Hindlimb muscle (tissue), 1 donor: ENCODE data around the gene WFIKKN2. TPM values are rescaled to one million over a fixed set of nuclear protein-coding genes. Genes with fewer than 3 reads are reported as not detected.

Experiments used
- DNase-seq: peaks from one replicate; pipeline ENCODE4 v3.0.0-alpha.2; 2013
- polyA plus RNA-seq: library from polyadenylated mRNA; unstranded; fragments of 120-200 nt; gene quantifications from one replicate; pipeline ENCODE4 v1.2.1, GENCODE V29; 2013; ENCODE audit not compliant: insufficient read length

WFIKKN2 gene
- polyA plus RNA-seq, 1 donor: 0.75 TPM

- no peak for DNase-seq
These were observed 1.4 kb downstream of the WFIKKN2 start for GRCh38 chr17:50836826-50837225.

DNA sequence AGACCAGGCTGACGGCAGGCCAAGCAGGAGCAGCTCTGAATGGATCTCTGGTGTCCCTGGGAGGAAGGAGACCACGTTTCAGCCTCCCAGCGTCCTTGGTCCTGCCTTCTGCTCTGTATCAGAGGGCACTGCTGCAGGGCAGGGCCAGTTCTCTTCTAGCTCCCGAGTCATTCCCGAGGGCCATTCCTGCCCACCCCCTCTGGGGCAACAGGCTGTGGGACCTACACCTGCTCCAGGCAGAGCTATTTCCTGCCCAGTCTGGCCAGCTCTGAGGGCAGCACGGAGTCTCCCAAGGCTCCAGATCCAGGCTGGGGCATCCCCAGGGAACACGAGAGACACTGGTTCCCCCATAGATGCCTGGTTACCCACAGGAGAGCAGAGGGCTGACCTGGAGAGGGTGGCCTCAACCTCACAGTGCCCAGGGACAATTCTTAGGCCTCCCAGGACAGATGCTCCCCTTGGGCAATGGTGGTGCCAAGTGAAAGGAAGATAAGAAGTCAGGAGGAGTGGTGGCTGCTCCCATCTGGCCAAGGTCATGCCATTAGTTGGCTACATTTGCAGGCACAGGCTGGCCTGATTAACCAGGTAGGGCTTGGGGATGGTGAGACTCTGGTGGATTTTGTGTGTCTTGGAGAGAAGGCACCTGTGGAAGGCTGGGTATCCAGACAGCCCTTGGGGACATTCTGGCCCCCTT, 2.0 kb downstream of the WFIKKN2 start:
- DNase-seq: no peak

DNA sequence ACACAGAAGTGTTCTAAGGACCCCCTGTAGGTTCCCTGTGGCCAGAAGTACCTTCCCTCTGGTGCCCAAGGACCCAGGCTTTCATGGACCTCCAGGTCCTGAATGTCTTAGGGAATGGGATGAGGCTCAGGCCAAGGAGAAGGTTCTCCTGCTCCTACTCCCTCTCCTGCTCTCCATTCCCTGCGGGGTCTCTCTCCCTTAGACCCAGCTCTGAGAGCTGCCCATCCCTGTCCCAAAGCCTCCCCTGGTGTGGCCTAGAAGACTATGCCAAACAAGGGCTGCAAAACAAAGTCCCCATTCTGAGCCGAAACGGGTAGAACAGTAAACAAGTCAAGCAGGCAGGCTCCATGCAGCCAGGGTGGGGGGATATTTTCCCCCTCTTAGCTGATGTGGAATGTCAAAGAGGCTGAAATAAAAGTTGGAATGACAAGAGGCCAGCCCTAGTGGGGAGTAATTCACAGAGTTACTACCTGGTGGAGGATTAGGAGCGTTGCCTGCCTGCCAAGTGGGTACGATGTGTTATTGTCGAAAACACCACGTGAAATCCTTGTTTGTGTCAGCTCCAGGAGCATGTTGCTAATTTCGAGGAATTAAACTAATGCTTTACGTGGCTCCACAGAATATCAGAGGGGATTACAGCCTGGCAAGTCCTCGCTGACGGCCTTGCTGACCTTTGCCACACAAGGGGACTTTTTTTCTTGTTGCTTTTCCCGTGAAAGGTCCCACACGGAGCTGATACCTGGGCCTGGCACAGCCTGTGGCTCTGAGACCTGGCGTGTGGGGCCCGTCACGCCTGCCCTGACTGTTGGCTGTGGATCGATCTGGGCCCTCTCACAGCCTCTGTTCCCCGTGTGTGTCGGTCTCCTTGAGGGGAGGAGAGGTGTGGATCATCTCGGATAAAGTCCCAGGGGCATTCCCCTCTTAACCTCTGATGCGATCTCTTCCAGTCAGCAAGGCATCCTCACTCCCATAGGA, 2.9 kb downstream of the WFIKKN2 start:
- DNase-seq: no peak

DNA sequence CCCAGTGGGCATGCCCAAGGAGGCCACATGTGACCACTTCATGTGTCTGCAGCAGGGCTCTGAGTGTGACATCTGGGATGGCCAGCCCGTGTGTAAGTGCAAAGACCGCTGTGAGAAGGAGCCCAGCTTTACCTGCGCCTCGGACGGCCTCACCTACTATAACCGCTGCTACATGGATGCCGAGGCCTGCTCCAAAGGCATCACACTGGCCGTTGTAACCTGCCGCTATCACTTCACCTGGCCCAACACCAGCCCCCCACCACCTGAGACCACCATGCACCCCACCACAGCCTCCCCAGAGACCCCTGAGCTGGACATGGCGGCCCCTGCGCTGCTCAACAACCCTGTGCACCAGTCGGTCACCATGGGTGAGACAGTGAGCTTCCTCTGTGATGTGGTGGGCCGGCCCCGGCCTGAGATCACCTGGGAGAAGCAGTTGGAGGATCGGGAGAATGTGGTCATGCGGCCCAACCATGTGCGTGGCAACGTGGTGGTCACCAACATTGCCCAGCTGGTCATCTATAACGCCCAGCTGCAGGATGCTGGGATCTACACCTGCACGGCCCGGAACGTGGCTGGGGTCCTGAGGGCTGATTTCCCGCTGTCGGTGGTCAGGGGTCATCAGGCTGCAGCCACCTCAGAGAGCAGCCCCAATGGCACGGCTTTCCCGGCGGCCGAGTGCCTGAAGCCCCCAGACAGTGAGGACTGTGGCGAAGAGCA, 4.4 kb downstream of the WFIKKN2 start:
- DNase-seq: no peak

DNA sequence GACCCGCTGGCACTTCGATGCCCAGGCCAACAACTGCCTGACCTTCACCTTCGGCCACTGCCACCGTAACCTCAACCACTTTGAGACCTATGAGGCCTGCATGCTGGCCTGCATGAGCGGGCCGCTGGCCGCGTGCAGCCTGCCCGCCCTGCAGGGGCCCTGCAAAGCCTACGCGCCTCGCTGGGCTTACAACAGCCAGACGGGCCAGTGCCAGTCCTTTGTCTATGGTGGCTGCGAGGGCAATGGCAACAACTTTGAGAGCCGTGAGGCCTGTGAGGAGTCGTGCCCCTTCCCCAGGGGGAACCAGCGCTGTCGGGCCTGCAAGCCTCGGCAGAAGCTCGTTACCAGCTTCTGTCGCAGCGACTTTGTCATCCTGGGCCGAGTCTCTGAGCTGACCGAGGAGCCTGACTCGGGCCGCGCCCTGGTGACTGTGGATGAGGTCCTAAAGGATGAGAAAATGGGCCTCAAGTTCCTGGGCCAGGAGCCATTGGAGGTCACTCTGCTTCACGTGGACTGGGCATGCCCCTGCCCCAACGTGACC, 5.0 kb downstream of the WFIKKN2 start:
- no peak for DNase-seq

DNA sequence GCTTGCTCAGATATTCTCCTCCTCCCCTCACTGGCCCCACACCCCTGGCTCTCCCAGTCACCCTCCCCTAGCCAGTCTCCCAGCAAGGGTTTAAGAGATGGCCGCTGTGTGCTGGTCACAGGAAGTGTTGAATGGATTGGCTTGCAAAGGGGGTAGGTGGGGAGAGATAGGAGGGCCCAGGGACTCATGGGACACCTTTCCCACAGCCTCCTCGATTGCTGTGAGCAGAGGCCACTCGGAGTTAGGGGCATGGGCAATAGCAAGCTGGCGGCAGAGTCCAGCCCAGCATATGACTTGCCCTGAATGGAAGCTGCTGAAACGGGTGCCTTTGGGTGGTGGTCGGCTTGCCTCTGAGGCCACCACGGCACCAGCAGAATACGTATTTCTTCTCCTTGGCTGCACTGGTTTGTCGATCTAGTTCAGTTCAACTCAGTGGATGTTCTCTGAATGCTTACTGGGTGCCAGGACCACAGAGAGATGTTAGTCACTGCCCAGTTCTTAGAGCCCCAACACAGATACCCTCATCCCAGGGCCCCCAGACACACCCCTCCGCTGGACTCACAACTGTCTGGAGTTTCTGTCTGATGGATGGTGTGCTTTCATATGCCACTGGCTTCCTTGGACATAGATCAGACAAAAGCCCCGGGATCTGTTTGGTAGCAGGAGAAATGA, 6.0 kb downstream of the WFIKKN2 start:
- no peak for DNase-seq

GRCh38 chr17:50841949-50842354, 6.6 kb downstream of the WFIKKN2 start:
- peak; percentile 80 for DNase-seq

- DNase-seq: no peak
These were observed 7.2 kb downstream of the WFIKKN2 start for GRCh38 chr17:50842506-50843149.

DNA sequence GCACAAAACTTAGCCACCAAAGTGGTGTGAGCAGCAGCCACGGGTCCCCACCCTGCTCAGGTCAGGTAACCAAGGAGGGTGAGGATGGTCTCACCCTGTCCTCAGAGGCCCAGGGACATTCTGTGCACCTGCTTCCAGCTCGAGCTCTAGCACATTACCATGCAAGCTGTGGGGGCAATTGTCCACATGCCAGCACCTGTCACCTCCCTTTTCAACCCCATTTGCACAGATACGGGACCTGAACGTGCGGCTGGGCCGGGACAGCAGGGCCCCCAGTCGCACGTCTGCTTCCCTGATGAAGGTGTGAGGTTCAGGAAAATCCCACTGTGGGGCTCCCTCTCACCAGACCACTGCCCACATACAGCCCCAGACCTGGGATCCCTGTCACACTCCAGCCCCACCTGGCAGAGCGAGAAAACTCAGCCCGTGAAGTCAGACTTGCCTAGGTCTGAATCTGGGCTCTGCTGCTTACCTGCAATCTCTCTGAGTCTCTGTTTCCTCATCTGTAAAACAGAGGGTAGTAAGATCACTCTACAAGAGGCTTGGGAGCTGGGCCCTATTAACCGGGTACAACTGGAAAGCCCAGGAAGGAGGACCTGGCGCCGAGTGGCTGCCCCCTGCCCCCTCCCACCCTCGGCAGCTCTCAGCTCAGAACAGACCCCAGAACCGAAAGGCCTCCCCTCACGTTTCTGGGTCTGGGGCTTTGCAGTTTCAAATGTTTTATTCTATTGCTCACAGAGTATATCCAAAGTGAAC, 7.9 kb downstream of the WFIKKN2 start:
- DNase-seq: no peak

GRCh38 chr17:50844117-50844700, 8.8 kb downstream of the WFIKKN2 start:
- DNase-seq: no peak

DNA sequence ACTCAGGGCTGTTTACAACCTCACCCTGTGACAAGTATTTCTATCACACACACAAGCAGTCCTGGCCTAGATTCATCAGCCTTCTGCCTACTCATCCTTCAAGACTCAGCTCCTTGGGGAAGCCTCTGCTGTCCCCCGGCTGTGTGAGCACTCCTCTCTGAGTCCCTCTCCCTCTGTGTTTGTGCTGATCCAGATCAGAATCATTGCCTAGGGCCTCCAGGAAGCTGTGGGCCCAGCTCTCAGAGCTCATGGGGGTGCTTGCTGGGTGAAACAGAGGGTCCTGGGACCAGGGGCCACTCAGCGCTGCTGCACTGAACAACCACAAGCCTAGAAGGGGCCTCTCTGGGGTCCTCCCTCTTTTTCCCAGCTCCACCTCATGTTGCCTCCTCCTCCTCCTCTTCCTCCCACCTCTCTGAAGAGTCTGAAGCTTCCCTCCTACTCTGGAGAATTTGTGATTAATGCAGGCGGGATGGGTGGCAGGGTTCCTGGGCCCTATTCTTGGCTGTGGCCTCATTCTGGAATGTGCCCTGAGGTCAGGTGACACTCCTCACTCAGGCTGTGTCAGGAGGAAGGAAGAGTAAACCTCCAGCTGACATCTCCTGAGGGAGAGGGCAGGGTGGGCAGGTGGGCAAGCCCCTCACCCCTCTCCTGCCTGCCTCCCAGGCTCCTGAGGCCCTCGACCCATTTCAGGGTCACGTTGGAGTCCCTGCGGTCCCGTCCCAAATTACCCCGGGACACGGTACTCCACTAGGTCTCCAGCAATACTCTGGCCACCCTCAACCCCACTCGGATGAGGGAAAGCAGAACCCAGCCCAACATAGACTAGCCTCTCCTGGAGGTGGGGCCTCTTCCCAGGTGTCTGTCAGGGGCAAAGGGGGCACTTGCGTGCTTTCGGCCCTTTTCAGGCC, 10.1 kb downstream of the WFIKKN2 start:
- no peak for DNase-seq

DNA sequence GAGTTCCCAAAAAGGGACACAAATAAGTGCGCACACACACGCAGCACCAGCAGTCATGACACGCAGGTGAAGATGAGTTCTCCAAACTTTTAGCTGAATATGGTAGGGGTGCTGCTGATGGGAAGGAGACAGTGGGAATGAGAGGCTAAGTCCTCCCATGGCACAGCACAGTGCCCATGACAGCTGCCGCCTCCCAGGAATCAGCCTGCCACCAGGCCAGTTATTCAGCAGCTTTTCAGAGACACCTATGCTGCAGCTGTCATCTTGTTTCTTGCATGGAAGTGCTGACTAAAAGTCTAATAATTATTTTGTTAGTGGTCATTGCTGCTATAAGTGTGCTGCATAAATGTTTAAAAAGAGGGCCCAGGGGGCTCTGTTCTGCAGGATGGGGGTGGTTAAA, 12.2 kb downstream of the WFIKKN2 start:
- DNase-seq: no peak

DNA sequence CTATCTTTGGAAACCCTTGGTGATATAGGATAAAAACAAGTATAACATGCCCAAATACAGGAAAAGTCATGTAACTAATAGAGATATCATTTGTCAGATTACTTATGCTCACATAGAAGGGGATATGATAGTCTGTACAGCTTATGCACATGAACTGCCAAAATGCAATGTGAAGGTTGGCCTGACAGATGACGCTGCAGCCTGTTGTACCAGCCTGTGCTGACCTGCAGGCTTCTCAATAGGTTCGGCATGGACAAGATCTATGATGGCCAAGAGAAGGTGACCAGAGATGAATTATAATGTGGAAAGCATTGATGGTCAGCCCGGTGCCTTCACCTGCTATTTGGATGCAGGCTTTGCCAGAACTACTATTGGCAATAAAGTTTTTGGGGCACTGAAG, 12.7 kb downstream of the WFIKKN2 start:
- DNase-seq: no peak

DNA sequence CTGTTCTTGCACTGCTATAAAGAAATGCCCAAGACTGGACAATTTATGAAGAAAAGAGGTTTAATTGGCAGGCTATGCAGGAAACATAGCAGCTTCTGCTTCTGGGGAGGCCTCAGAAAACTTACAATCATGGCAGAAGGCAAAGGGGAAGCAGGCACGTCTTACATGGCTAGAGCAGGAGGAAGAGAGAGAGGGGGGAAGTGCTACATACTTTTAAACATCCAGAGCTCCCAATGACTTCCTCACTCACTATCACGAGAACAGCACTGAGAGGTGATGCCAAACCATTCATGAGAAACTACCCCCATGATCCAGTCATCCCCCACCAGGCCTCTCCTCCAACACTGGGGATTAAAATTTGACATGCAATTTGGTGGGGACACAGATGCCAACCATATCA, 13.3 kb downstream of the WFIKKN2 start:
- DNase-seq: no peak

DNA sequence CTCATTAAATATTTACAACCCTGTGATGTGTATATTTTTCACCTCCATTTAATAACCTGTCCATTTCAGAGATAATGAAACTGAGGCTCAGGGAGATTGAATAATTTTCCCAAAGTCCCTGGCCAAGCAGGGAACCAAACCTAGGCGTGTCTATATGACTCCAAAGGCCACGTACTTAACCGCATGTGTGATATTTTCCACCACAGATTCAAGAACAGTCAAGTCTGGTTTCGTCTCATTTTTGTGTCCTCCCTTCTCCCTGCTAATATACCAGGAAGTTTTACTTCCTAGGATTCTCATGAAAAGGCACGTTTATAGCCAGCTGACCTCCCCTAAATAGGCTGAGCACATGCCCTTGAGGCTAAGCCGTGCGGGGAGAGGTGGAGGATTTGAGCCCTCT, 15.3 kb downstream of the WFIKKN2 start:
- DNase-seq: no peak

DNA sequence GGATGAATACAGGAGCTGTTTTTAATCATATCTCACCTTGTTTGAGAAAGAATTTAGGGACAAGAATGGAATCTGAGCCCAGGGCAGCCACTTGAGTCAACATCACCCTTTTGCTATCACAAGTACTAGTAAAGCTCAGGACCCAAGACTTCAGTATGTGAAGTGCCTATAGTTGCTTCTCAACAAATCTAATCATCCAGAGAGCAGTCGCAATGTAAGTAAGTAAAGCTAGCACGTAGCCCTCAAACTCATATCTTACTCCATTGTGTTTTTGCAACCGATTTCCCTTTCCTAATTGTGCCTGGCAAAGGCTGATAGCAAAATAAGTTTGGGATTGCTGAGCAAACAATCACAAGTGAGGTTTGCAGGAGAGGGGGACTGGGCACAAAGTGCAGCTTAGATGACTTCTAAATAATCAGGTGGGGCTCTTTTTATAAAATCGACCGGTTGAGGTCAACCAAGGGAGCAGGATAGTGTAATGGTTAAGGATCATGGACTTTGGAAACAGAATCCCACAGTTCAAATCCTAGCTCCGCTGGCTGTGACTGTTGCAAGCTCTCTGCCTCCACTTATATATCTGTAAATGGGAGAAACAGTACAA, 17.7 kb downstream of the WFIKKN2 start:
- DNase-seq: no peak

DNA sequence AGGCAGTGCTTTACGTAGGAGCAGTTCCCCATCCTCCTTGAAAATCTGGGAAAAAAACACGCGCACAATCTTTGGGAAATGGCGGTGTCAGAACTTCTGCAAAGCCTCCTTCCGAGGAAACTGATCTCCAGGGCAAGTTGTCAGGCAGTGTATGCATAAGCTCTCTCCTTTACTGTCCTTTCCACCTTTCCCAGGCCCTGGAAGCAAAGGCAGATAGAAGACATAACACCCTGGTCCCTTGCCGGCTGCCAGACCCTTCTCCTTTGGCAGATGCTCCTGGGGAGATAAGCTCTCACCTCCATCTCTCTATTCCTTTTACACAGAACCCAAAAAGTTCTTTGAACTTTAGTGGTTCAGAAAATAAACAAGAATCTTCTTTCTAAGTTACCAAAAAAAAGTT, 18.4 kb downstream of the WFIKKN2 start:
- DNase-seq: no peak

DNA sequence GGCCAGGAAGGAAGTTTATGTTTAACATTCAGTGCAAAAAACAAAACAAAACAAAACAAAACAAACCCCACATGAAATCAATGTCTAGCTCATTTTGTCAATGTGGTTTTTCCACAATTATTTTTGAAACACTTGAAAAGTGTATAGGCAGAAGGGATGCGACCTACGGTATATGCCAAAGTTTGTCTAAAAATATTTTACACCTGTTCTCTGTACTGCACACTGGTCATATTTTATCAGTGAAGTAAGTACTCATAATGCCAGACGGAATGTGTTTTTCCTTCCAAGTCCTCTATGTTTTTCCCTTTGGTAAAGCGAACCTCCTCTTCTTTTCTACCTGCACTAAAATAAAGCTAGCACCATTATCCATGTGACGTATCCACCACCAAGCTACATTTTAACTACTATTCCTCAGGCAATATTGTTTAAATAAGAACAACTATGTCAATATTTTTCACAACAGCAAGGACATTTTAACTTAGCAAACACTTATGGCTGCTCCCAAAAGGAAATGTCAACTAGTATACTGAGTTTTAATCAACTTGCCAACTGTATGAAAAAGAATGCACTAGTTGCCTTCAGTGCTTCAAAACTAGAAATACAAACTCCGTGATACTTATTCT, 20.4 kb downstream of the WFIKKN2 start:
- no peak for DNase-seq

- DNase-seq: no peak
These were observed 21.0 kb downstream of the WFIKKN2 start for GRCh38 chr17:50856431-50856830.
